GM18508 (cell line): ENCODE results near the gene PATJ.

Source experiments
- ATAC-seq: cut with Tn5 transposase; IDR thresholded peaks from one replicate; pipeline ENCODE4 v1.9.1; 2021; ENCODE audit warnings: moderate number of reproducible peaks; ENCODE audit not compliant: insufficient read depth, unreplicated experiment

Gene PATJ

DNA sequence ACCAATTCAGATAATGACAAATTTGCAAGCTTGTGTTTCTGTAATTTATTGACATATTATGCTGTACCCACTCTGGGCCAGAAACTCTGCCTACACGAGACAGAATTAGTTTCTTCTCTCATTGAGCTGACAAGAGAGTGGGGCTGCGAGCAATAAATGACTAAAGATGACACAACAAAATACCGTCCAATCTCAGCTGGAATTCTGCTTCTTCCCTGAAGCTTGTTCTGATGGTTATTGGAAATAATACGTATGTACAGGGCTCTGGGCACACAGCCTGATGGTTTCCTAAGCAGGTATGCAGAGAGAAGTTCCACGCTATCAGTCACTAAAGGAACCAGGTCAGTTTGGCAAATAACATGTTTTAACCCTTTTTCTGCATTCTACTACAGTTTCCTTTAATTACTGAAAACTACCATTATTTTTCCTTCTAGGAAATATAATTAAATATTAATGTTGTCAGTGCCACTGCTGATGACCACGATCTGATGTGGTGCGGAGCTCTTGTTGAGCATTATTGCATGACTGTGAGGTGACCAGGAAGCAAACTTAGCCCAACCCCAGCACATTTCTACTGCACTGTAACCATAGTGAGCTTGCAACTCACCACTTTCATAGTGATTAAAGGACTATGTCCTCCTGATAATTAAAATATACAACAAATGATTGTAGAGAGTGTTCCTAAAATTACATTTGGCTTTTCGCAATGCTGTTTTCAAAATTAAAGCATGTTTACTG, 231.0 kb downstream of the PATJ start:
- no peak for ATAC-seq

DNA sequence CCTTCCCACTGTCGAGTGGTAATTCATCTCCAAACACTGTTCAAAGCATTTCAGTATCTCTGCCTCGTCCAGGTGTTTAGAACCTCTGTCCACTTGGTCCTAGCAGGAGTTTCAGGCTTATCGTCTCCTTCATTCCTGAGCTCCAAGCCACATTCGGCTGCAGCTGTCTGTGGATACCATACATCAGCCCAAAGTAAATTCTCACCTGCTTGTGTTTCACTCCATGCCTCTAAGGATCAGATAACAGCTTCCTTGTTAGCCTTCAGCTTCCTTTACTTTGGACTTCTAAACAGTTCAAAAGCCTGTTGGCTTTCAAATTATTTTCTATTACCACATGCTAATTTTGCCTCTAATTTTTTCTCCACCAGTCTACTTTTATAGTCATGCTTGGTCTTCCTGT, 233.4 kb downstream of the PATJ start:
- no peak for ATAC-seq

DNA sequence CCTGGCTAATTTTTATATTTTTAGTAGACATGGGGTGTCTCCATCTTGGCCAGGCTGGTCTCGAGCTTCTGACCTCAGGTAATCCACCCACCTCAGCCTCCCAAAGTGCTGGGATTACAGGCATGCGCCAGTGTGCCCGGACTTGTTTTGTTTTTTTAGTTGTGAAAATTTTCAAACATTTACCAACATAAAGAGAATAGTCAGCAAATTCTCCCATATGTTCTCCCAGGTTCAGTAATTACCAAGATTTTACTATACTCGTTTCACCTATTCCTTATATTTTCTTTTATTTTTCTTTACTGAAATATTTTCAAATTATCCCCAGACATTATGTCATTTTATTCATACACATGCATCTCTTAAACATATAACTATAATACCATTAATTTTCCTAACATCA, 234.3 kb downstream of the PATJ start:
- ATAC-seq = no peak

DNA sequence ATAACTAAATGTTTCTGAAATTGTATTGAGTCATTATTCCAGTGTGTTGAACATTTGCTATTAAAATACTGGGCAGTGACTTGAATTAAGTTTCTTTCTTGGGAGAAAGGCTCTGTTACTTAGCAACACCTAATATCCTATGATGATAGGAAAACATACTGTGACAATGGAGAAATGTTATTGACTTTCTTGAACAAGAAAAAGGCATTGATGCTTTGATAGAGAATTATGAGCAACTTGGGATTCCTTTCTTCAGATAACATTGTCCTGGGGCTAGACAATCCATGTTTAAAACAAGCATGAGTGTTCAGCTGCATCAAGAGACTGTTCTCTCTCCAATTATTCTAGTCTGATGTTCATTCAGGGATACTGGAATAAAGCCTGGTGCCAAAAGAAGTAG, 236.5 kb downstream of the PATJ start:
- ATAC-seq = no peak

DNA sequence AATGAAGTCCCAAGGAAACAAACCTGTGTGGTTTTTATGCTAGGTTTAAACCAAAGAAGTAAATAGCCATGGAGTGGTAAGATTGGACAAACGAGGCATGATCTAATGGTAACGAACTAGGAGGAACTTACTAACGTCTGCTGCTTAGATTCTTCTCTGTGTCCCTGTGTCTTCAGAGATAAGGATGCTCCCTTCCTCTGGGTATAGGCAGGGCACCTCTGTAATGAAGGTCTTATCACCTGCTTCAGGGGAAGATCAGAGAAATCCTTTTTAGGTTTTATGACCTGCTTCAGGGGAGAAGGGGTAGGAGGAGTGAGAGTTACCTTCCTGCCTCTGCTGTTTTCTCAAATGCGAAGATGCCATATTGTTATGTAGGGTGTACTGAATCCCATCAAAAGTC, 237.4 kb downstream of the PATJ start:
- ATAC-seq = no peak

DNA sequence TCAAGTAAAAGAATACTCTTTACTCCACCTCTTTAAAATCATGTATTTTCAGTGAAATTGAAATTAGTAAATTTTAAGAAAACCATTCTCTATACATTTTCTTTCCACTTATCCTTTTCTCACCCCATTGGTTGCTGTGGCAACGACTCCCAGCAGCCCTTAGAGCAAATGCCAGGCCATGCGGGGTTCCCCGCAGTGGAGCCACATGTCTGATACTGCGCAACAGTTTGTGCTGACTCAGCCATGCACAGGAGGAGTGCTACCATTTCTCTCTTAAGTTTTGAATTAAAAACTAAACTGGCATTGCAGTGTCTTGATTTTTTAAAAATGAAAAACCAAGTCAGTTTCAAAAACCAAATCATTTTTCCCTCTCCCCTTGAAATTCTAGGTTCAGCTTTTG, 238.3 kb downstream of the PATJ start:
- ATAC-seq = no peak

DNA sequence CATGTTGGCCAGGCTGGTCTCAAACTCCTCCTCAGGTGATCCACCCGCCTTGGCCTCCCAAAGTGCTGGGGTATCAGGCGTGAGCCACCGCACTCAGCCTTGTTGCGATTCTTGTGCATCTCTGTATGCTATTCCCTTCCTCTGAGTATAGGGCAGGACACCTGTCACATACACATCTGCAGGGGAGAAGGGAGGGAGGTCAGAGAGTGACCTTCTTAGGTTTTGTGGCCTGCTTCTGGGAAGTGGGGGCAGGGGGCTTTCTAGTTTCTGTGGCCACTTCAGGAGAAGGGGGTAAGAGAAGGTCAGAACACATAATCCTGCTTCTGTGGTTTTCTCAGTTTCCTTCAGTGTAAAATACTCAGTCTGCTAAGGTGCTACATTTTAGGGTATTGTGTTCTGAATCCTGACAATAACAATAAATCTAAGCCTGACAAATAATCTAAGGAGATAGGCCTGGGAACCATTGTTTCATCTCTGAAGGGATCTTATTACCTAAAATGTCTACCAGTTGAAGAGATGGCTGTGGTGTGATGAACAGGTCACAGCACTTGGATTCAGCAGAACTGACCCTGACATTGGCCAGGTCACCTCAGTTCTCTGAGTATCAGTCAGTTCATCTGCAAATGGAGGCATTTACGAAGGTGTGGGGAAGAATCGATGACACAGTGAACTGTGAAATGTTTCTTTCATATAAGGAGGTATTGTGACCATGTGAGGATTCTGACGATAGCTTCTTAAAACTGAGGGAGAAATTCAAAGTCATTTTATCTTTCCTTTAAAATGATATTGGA, 239.8 kb downstream of the PATJ start:
- ATAC-seq = no peak

DNA sequence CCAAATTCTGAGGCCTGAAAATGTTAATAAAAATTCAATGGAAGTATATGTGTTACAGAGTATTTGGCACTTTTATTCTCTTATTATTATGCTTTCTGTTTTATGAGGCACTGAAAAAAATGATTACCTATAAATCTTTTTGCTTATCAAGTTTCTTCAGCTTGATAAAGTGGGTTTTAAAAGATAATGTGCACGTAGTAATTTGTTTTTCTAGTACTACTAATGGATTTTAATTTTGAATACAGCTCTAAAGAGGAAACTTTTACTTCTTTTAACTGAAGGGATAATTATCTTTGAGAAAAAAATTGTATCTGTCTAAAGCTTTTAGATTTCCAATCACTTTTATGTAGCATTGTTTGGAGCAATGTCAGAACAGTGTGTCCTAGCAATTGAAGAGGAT, 241.0 kb downstream of the PATJ start:
- ATAC-seq = no peak

DNA sequence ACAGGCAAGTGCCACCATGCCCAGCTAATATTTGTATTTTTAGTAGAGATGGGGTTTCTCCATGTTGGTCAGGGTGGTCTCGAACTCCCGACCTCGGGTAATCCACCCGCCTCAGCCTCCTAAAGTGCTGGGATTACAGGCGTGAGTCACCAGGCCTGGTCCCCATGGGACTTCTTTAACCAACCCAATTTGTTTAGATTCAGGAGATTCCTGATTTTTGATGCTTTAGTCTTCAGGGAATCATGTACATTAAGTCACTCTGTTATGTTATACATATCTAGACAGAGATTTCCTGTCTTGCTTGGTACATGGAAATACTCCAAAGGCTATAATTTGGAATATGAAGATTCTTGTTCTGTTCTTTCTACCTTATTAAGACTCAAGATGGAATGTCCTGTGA, 250.0 kb downstream of the PATJ start:
- ATAC-seq = no peak

DNA sequence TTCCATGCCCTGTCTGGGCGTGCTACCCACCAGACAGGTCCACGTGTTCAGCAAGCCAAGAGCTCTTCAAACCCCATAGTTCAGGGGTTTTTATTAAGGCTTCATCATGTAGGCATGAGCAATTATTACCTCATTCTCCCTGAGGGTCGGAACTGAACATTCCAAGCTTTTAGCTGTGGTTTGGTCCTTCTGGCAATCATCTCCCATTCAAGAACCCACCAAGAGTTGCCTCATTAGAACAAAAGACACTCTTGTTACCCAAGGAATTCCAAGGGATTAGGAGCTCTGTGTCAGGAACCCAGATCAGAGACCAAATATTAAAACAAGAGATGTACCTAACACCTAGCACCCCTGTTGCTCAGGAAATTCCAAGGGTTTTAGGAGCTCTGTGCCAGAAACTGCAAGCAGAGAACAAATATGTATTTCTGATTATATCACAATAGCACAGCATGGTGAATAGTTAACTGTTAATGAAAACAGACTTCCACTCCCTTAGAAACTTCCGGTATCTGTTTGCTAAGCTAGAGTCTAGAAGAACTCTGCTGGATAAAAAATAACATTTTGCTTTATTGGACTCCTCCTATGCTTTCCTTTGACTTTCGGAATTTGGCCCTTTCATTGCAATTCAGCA, 251.2 kb downstream of the PATJ start:
- ATAC-seq = no peak

DNA sequence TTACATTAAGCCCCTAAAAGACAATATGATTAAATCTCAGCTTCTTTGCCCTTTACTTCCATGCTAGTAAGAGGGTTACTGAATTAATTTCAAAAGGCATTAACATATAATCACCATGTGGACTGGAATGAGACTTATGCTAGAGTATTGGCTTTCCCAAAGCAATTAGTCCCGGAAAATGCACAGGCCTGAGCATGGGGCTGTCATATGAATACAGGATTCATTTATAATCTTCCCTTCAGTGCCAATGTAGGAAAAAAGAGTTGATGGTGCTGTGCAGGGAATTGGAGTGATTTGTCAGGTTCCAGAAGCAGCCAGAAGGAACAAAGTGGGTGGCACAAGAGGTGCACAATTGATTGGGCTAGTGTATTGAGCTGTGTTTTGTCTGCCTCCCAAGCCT, 253.4 kb downstream of the PATJ start:
- no peak for ATAC-seq

DNA sequence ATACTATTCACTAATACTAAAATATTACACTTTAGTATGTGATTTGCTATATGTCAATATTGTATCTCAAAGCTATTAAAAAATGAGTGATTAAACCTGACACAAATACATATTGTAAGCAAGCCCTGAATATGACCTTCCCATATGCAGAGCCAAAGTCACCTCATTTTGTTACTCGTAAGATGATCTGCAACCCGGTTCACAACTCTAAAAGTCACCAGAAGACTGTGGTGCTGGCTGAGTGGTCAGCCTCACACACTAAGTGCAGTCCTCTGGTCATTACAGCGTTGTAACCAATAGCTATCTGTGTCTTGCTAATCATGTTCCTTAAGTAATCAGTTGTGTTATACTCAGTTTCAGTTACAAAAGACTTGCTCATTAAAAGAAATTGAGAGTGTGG, 254.8 kb downstream of the PATJ start:
- no peak for ATAC-seq

DNA sequence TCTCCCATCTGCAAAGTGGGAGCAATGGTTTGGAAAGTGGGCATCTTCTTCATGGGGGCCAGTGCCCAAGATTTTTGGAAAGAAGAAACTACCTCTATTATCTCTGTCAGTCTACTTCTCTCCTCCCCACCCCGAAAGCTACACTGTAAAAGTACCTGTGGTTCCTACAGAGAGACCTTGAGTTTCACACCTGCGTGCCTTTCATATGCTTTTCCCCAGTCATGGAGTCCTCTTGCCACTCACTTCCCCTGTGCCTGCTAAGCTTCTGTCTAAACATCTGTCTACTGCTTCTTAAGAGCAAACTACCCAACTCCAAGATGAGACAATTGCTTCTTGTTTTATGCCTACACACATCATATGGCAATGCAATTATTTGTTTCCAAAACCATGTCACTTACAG, 261.5 kb downstream of the PATJ start:
- ATAC-seq = no peak

DNA sequence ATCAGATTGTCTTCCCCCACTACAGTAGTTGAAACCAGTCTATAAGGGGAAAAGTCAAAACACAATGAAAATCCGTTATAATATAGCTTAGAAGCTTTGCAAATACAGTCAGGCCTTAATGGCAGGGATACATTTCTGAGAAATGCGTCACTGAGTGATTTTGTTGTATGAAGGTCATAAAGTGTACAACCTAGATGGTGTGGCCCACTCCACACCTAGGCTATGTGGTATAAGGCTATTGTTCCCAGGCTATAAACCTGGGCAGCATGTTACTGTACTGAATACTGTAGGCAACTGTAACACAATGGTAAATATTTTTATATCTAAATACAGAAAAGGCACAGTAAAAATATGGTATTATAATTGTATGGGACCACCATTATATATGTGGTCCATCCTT, 264.4 kb downstream of the PATJ start:
- ATAC-seq = no peak

DNA sequence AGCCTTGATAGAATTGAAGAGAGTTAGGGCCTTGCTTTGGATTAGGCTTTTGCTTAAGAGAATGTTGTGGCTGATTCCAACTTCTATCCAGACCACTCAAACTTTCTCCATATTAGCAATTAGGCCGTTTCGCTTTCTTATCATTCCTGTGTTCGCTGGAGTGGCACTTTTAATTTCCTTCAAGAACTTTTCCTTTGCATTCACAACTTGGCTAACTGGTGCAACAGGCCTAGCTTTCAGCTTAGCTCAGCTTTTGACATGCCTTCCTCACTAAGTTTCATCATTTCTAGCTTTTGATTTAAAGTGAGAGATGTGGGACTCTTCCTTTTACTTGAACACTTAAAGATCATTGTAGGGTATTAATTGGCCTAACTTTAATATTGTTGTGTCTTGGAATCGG, 268.7 kb downstream of the PATJ start:
- ATAC-seq = no peak

DNA sequence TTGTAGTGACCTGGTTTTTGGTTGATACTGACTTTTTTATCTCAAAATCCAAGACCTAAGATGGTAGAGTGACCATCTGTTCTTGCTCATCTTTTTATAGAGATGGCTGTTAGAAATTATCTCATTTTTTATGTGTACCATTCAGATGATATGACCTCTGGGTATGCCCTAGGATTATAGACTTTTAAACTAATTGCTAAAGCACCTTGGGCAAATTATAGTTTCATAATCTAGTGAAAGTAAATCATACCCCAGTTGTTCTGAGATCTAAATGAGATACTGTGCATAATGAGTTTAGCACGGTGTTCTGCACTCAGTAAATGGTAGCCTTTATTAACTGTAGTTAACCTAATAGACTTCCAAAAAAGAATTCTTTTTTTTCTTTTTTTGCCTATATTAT, 269.8 kb downstream of the PATJ start:
- no peak for ATAC-seq

DNA sequence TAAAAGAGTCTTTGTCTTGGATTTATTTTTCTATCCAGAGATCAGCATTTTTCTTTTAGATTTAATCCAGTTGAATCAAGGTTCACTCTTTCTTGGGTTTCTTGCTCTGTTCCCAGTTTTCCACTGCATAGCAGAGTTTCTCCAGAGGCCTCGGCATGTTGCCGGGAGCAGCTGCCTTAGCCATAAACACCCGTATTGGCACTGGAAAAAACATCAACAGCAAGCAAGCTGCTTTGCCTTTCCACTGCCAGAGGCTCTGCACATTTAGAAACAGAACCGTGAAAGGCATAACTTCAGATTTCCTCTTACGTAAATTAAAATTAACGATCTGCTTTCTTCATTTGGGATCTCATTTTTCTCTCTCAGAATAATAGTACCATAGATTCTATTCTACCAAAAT, 270.6 kb downstream of the PATJ start:
- no peak for ATAC-seq

DNA sequence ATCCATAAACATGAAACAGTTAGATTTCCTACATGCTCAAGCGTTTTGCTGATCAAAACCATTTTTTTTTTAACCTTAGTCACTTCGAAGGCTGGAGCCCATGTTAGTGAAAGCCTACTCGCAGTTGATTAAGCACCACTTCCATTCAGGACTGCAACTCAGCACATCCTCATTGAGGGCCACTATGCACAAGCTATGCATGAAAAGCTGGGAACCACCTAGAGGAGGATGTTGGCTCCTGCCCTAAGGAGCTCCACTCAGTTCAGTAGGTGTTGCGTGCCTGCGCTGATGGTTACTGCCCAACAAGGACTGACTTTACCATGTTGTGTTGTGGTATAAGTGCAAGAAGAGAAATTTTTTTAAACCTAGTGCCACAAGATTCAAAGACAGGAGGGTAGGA, 271.0 kb downstream of the PATJ start:
- no peak for ATAC-seq

DNA sequence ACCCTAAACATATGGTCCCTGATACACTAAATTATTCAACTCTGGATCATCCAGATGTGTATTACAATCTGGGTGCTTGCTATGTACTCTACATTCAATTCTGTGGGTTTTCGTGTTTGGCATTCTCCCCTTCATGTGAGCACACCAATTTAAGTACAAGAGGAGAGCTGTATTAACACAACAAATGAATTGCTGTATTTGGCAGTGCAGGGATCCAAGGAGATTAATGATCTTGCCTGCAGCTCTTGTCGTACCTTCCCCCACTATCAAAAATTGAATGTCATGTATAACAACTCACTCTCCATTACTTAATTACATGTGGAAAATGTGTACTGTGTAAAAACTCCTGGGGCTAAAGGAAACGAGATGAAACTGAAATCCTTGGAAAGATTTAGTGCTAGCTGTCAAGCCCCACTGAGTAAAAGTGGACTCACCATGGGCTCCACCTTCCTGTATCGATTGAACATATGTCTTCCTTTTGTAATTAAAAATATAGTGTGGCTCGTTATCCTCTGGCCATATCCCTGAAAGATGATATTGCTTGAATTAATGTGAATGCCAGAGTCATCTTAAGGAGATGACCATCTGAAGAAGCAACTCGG, 280.2 kb downstream of the PATJ start:
- ATAC-seq = no peak

DNA sequence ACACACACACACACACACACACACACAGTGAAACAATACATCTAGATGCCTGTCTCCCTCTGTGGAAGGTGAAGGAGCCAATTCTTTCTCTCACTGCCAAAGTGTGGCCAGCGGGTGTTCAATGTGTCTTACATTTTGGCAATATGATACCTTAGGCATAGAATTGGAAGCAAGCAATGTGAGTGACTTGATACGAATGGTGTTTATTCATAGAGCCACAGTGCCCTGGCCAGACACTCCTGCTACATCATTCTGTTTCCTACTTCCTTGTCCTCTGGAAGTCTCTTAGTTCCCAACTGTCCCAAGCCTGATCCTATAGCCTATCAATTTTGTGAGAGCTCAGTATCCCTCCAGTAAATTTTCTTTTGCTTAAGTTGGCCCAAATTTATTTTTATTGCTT, 282.4 kb downstream of the PATJ start:
- no peak for ATAC-seq

DNA sequence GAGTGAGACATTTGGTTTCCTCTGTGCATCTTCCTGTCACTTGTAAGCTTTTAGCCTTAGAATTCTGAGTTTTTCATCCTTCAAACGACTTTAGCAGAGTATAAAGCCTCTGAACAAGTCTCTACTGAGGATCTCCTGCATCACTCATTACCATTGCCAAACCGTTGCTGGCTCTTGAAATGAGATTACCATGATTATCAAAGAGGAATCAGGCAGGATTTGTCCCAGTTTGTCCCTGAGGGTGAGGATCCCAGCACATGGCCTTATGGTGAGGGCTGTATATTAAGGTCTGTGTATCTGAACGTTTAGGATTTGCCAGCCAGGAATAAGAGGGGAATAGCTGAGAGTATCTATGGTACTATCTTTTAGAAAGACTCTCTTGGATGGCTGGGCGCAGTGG, 282.9 kb downstream of the PATJ start:
- ATAC-seq = no peak
